Activated B cell treated with CpG ODN at 0.5 μM for 24 hours (primary cell): ENCODE data around the gene HDAC11. TPM values are rescaled to one million over a fixed set of nuclear protein-coding genes. Genes with fewer than 3 reads are reported as not detected.

ENCODE experiments used
- ATAC-seq: fragments of 200-7000 bp; cut with Tn5 transposase; one replicate; pipeline ENCODE4 v1.10.0; 2021; ENCODE audit warnings: low read depth, mild to moderate bottlenecking, moderate library complexity
- CTCF ChIA-PET: fragments of 350-600 bp; sonication (Branson Sonifier 250); formaldehyde crosslinking; loops from one replicate; lab custom pipeline; 2021; ENCODE audit warnings: antibody characterized with exemption; lab: Charles Lee
- POLR2A ChIA-PET: fragments of 350-600 bp; sonication (Branson Sonifier 250); formaldehyde crosslinking; loops from one replicate; lab custom pipeline; 2021; ENCODE audit warnings: antibody characterized with exemption; lab: Charles Lee
- DNase-seq: peaks from one replicate; pipeline ENCODE4 v3.0.0; 2022
- H3K27ac Mint-ChIP-seq: one replicate; pipeline ENCODE4 v1.8.0; 2020; ENCODE audit warnings: mixed read lengths
- H3K27me3 Mint-ChIP-seq: one replicate; pipeline ENCODE4 v1.8.0; 2021; ENCODE audit warnings: mixed read lengths
- H3K36me3 Mint-ChIP-seq: one replicate; pipeline ENCODE4 v1.8.0; 2021; ENCODE audit warnings: low read depth, mixed read lengths
- H3K4me1 Mint-ChIP-seq: one replicate; pipeline ENCODE4 v1.8.0; 2021; ENCODE audit warnings: mixed read lengths
- H3K4me3 Mint-ChIP-seq: one replicate; pipeline ENCODE4 v1.8.0; 2020; ENCODE audit warnings: mild to moderate bottlenecking, mixed read lengths
- H3K9me3 Mint-ChIP-seq: one replicate; pipeline ENCODE4 v1.8.0; 2020; ENCODE audit warnings: mixed read lengths
- intact Hi-C: fragments of 100-400 bp; cut with micrococcal nuclease; formaldehyde crosslinking; loops from one replicate; pipeline ENCODE4 v1.15.1; 2024
- total RNA-seq: library from RNA; stranded (reverse); gene quantifications from 2 replicates; pipeline ENCODE4 v1.2.3, GENCODE V29; 2022
- TF ChIP-seq, protein P1 (sequence below): fragments of 200-600 bp; IDR thresholded peaks from one replicate; pipeline ENCODE4 v1.8.0; 2022; ENCODE audit warnings: antibody characterized with exemption, mild to moderate bottlenecking

Gene HDAC11
- total RNA-seq, 1 donor from 2014 or later, result 2.5 TPM

DNA sequence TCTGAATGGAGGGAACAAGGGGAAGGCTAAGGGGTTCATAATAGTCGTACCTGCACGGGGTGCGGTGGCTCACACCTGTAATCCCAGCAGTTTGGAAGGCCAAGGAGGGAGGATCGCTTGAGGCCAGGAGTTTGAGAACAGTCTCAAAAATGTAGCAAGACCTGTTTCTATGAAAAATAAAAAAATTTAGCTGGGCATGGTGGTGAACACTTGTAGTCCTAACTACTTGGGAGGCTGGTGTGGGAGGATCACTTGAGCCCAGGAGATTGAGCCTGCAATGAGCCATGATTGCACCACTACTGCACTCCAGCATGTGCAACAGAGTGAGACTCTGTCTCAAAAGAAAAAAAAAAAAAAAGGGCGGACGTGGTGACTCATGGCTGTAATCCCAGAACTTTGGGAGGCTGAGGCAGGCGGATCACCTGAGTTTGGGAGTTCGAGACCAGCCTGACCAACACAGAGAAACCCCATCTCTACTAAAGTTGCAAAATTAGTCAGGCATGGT, 17.9 kb upstream of the HDAC11 start:
- TF ChIP-seq, protein P1, sequence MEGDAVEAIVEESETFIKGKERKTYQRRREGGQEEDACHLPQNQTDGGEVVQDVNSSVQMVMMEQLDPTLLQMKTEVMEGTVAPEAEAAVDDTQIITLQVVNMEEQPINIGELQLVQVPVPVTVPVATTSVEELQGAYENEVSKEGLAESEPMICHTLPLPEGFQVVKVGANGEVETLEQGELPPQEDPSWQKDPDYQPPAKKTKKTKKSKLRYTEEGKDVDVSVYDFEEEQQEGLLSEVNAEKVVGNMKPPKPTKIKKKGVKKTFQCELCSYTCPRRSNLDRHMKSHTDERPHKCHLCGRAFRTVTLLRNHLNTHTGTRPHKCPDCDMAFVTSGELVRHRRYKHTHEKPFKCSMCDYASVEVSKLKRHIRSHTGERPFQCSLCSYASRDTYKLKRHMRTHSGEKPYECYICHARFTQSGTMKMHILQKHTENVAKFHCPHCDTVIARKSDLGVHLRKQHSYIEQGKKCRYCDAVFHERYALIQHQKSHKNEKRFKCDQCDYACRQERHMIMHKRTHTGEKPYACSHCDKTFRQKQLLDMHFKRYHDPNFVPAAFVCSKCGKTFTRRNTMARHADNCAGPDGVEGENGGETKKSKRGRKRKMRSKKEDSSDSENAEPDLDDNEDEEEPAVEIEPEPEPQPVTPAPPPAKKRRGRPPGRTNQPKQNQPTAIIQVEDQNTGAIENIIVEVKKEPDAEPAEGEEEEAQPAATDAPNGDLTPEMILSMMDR, result no peak
- POLR2A ChIA-PET, result interaction anchor here (0.8 to 1.3 kb wide), 3 partner anchors 9 to 17 kb away, joined by 3 to 4 read pairs (median 3); partner anchors contain the start of gene HDAC11
- peaks cover 3% of the 10 kb centered on the region for H3K4me1 Mint-ChIP-seq

DNA sequence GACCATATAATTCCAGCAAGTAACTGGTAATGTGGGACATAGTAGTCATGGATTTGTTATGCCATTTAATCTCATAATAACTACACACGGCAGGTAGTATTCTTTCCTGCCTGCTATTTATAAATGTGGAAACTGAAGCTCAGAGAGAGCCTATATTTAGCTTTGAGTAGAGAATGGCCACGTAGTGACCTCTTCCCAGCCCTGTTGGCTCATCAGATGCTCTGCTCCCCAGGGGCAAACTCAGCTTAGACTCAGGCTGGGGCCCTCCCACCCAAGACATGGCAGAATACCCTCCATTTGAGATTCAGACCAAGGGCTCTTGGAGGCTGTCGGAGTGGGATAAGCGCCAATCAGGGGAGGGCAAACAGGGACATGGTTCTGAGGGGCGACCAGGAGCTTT, 17.3 kb upstream of the HDAC11 start:
- Mint-ChIP-seq H3K4me1 (peaks cover 3% of the 10 kb centered on the region), H3K4me3 (no peak overlapping the region), H3K9me3 (no peaks in the 10 kb centered on the region), H3K27me3 (peaks cover 9% of the 10 kb centered on the region), H3K36me3 (no peaks in the 10 kb centered on the region), H3K27ac (no peak overlapping the region)
- POLR2A ChIA-PET, result interaction anchor here (0.8 to 1.1 kb wide), 2 partner anchors 10 to 17 kb away, joined by 3 to 4 read pairs; partner anchors contain the start of gene HDAC11
- ATAC-seq (no peak), DNase-seq (no peak)
- CTCF ChIA-PET, result interaction anchor here (1.0 kb wide), 2 partner anchors 11 to 371 kb away, joined by 4 to 6 read pairs; no protein-coding TSS in a partner anchor
- TF ChIP-seq, protein P1, result no peak
- intact Hi-C loops, result no loop called here

More for the DNA sequence above, 17.9 kb upstream of the HDAC11 start:
- intact Hi-C loops, result no loop called here
- H3K27me3 Mint-ChIP-seq, result peaks cover 9% of the 10 kb centered on the region
- DNase-seq (no peak), ATAC-seq (no peak)
- H3K4me3 Mint-ChIP-seq, result no peak overlapping the region
- no peaks in the 10 kb centered on the region for H3K36me3 Mint-ChIP-seq
- CTCF ChIA-PET, result interaction anchor here (1.5 to 2.3 kb wide), 3 partner anchors 11 to 370 kb away, joined by 3 to 8 read pairs (median 5); no protein-coding TSS in a partner anchor
- H3K9me3 Mint-ChIP-seq, result no peaks in the 10 kb centered on the region
- H3K27ac Mint-ChIP-seq, result no peak overlapping the region

DNA sequence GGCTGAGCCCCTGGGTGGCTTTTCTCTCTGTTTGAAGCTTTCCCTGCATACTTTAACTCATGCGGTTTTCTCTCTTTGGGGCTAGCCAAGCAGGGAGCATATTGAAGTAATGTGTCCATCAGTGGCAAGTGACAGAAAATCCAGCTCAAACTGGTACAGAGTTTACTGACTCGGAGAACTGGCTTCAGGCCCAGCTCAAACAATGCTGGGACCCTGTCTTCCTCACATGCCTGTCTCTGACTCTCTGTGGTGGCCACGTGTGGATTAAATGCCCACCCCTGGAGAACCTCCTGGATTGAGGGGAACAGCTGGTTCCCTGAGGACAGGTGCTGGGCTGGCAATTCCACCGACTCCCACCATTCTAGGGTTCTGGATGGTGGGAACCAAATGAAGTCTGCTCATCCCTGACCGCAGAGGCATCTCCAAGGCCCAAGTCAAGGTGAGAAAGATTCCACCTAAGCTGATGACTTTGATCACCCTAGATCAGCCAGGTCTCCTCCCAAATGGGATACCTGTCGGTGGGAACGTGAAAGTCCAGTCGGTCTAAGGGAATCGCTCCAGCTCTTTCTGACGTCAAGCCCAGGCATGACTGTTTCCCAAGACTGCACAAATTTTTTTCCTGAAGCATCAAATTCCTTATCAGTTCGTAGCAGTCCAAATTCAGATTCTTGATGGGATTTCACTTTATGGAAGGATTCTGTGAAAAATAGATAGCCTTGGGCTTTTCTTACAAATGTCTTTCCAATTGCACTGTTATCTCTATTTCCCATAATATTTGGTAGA, 16.3 kb upstream of the HDAC11 start:
- no peak for ATAC-seq
- Mint-ChIP-seq H3K27me3 (peaks cover 9% of the 10 kb centered on the region), H3K4me1 (peaks cover 3% of the 10 kb centered on the region), H3K9me3 (no peaks in the 10 kb centered on the region), H3K27ac (no peak overlapping the region), H3K36me3 (no peaks in the 10 kb centered on the region), H3K4me3 (no peak overlapping the region)
- ChIA-PET CTCF (interaction anchor here (1.0 kb wide), 2 partner anchors 10 to 372 kb away, joined by 4 to 6 read pairs; no protein-coding TSS in a partner anchor), POLR2A (no interaction called here)
- DNase-seq, result no peak
- intact Hi-C loops, result no loop called here
- TF ChIP-seq, protein P1, result no peak

DNA sequence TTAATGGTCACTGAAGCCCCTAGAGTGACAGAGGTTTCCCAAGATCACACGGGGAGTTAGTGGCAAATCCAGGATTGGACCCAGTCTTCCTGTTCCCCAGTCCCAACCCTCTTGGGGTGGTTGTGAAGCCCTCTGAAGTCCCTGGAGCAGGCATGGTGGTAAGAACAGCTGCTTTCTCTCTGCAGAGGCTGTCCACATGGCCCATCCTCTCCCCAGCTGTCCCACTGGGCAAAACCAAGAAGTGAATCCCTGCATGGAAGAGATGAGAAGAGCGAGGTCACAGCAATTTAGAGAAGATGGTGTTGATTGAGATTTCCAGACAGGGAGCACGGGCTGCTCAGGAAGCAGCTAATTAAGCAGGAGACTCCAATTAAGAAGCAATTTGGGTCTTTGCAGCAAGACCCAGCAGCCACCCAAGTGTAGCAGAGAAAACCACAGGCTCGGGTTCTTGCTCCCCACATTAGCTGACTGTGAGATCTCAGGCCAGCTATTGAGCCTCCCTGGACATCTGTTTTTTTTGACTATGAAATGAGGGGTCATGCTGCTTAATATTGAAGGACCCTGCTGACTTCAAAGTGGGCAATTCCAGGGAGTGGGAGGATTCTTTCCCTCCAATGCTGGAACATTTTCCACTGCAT, 14.8 kb upstream of the HDAC11 start:
- POLR2A ChIA-PET, result no interaction called here
- Mint-ChIP-seq H3K36me3 (no peaks in the 10 kb centered on the region), H3K4me1 (peaks cover 3% of the 10 kb centered on the region), H3K27ac (no peak overlapping the region), H3K27me3 (peaks cover 9% of the 10 kb centered on the region), H3K9me3 (no peaks in the 10 kb centered on the region), H3K4me3 (no peak overlapping the region)
- DNase-seq (no peak), ATAC-seq (no peak)
- CTCF ChIA-PET, result no interaction called here
- TF ChIP-seq, protein P1, result no peak
- intact Hi-C loops, result no loop called here
